ENCODE measurements around the gene SPEM1.

The SPEM1 gene

GRCh38 chr17:7403043-7403726 is 16.9 kb upstream of the SPEM1 start:
- peak in 1 of 2 donors; percentile 23 for DNase-seq

GRCh38 chr17:7403727-7403976 is 16.5 kb upstream of the SPEM1 start:
- DNase-seq: no peak

GRCh38 chr17:7403977-7404736 is 16.0 kb upstream of the SPEM1 start, which contains the start of gene TMEM256:
TSS of gene TMEM256 (minus strand) at chr17:7404097. CDS start at chr17:7404084, 13 bp downstream.
- peak; percentile 97 to 98 for DNase-seq

- DNase-seq: peak; percentile 70 to 83
Observed at GRCh38 chr17:7404737-7405349, 15.3 kb upstream of the SPEM1 start.

- no peak for DNase-seq
Observed at GRCh38 chr17:7405350-7406234, 14.5 kb upstream of the SPEM1 start.

GRCh38 chr17:7406235-7406825 is 13.8 kb upstream of the SPEM1 start:
- DNase-seq: no peak

GRCh38 chr17:7407082-7407481 is 13.0 kb upstream of the SPEM1 start:
- DNase-seq: no peak

GRCh38 chr17:7407485-7408251 is 12.5 kb upstream of the SPEM1 start, which contains the start of gene NLGN2:
TSS of gene NLGN2 (plus strand) at chr17:7407845. CDS start at chr17:7408256, 411 bp downstream.
- no peak for DNase-seq

GRCh38 chr17:7408252-7408727 is 11.8 kb upstream of the SPEM1 start:
- DNase-seq: peak; percentile 34 to 53

- DNase-seq: no peak
Observed at GRCh38 chr17:7408863-7409262, 11.3 kb upstream of the SPEM1 start.

GRCh38 chr17:7409716-7410115 is 10.4 kb upstream of the SPEM1 start:
- no peak for DNase-seq

GRCh38 chr17:7410634-7411426 is 9.3 kb upstream of the SPEM1 start:
- no peak for DNase-seq

- DNase-seq: no peak
Observed at GRCh38 chr17:7411427-7411750, 8.7 kb upstream of the SPEM1 start.

- DNase-seq: no peak
Observed at GRCh38 chr17:7413346-7413985, 6.7 kb upstream of the SPEM1 start.

- no peak for DNase-seq
Observed at GRCh38 chr17:7414837-7415236, 5.3 kb upstream of the SPEM1 start.

GRCh38 chr17:7415784-7416183 is 4.3 kb upstream of the SPEM1 start:
- DNase-seq: no peak

- no peak for DNase-seq
Observed at GRCh38 chr17:7416323-7416722, 3.8 kb upstream of the SPEM1 start.

- no peak for DNase-seq
Observed at GRCh38 chr17:7417056-7417655, 3.0 kb upstream of the SPEM1 start.

- DNase-seq: no peak
Observed at GRCh38 chr17:7418472-7419152, 1.5 kb upstream of the SPEM1 start.

Data from CD4-positive, alpha-beta T cell treated with Interferon alpha-2 for 1 hour (primary cell).